HG02642 (cell line): ENCODE data around the gene LSM14B.
"Not testable (repeated sequence)": the region's sequence is repeated elsewhere in the genome, so short reads cannot be mapped to it uniquely, and the experiment has no call there.

Source experiments
- ATAC-seq: cut with Tn5 transposase; IDR thresholded peaks from one replicate; pipeline ENCODE4 v1.9.1; 2021; ENCODE audit warnings: mild to moderate bottlenecking; ENCODE audit not compliant: unreplicated experiment, poor library complexity

LSM14B gene

DNA sequence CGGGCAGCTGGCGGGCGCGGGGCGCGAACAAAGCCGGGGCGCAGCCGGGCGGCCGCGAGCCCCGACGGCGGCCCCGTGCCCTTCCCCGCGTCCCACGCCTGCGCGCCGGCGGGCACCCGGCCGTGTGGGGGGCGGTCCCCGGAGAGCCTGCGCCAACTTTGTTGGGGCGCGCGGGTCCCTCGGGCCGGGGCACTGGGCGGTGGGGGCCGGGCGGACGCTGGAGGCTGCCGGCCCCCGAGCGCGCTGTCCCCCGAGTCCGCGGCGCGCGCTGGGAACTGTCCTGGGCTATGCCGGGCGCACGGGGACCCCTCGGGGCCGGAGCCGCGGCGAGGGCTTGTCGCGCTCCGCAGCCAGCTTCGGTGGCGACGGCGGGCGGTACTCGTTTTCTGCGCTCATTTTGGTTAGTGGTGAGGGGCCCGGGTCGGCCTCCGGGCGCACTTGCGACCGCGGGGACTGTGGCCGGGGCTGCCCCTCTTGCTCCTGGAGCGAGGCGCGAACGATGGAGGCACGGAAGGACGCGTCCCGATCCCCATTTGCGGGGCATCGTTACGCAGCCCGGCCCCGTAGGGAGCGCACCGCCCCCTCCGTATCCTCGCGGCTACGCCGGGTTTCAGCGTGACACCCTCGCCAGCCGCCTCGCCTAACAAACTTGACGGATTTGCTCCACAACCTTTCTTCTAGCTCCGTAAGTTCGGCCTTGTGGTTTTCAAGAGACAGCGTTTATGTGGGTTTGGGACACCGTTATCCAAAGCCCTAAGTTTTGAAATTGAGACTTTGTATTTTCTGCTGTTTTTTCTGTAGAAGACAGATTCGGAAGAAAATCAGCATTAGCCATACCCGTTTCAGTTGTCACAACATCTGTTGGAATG is 21.9 kb downstream of the LSM14B start:
- peak; percentile 27 for ATAC-seq

DNA sequence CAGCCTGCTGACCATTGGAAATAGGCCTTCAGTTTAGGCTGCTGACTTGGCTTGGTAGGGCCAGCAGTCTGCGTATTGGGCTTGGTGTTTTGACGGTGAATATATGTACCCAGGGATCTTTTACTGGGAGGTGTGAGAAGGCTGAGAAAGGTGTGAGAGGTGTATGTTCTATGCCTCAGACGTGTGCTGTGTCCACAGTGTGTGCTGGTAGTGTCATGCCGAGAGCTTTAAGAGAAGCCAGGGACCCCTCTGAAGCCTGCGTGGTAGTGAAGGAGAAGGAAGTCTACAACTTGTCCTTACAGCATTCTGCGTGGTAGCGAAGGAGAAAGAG is 23.4 kb downstream of the LSM14B start:
- no peak for ATAC-seq

DNA sequence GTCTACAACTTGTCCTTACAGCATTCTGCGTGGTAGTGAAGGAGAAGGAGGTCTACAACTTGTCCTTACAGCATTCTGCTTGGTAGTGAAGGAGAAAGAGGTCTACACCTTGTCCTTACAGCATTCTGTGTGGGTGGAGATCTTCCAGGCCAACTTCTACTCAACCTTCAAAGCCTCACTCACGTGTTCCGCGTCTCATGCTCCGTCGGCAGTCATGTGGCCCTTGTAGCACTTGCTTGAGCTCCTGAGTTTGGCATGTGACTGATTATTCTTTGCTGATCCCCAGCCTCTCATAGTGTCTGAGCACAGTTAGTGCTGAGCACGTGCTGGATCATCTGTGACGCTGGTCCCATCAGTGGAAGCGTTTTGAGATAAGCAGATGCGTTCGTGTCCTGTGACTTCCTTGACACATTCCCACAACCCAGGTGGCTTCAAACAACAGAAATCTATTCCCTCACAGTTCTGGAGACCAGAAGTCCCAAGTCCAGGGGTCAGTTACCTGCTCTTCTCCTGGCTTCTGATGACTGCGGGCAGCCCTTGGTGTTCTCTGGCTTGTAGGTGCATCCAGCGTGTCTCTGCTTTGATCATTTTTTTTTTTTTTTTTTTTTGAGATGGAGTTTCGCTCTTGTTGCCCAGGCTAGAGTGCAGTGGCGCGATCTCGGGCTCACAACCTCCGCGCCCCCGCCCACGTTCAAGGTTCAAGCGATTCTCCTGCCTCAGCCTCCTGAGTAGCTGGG is 23.9 kb downstream of the LSM14B start:
- no peak for ATAC-seq

DNA sequence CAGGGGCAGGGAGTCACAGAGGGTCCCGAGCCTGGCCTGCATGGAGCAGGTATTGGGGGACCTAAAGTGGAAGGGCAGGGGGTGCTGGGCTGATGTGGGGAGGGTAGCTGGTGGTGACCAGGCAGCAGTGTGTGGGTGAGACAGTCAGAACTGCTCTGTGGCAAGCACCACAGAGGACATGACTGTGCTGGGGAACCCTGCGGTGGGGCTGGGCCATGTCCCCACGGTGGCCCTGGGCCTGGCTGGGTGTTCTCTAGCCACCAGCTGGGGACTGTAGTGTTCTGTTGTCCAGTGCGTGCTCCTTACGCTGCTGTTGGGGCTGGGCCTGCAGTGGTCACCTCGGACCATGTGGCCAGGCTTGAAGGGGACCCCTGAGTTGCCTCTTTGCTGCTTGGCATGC is 24.9 kb downstream of the LSM14B start:
- ATAC-seq, result no peak

DNA sequence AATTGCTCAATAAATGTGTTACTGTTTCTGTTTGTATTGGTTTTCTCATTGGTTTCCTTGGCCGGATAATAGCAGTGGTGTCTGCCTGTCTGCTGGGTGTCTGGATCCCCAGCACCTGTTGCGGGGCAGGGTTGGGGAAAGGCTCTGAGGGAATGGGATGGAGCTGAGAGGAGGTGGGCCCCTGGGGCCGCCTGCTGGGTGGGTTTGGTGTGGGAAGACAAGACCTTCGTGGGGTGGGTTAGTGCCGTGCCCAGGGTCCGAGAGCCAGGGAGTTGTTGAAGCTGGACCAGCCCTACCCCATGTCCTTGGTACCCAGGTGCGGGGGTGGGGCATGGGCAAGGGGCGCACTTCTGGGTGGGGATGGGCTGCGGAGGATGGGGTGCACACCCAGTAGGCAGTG is 25.3 kb downstream of the LSM14B start:
- ATAC-seq, result no peak

DNA sequence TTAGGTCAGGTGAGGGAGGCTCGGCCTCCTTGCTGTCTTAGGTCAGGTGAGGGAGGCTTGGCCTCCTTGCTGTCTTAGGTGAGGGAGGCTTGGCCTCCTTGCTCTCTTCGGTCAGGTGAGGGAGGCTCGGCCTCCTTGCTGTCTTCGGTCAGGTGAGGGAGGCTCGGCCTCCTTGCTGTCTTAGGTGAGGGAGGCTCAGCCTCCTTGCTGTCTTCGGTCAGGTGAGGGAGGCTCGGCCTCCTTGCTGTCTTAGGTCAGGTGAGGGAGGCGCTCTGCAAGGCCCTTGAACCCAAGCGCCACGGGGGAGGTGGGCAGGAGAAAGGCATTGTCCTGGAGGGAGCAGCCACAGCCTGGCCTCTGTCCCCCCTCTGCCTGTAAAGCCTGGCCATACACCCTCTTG is 26.1 kb downstream of the LSM14B start:
- ATAC-seq, result not testable (repeated sequence)

DNA sequence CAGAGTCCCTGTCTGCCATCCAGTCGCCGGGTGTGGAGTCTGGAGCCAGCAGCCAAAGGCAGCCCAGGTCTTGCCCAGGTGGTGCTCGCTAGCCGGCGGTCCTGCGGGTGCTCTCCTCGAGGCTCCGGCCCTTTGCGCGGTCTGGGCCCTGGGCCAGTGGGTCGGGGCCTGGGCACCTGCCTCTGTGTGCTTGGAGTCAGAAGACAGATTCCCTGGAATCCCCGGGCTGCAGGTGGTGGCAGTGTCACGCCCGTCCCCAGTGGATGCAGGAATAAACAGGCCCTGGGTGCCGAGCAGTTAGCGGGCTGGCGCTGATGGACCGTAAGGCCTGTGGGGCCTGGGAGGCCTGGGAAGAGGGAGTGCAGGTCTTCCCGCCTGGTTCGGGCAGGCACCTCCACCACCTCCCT is 26.6 kb downstream of the LSM14B start:
- no peak for ATAC-seq

DNA sequence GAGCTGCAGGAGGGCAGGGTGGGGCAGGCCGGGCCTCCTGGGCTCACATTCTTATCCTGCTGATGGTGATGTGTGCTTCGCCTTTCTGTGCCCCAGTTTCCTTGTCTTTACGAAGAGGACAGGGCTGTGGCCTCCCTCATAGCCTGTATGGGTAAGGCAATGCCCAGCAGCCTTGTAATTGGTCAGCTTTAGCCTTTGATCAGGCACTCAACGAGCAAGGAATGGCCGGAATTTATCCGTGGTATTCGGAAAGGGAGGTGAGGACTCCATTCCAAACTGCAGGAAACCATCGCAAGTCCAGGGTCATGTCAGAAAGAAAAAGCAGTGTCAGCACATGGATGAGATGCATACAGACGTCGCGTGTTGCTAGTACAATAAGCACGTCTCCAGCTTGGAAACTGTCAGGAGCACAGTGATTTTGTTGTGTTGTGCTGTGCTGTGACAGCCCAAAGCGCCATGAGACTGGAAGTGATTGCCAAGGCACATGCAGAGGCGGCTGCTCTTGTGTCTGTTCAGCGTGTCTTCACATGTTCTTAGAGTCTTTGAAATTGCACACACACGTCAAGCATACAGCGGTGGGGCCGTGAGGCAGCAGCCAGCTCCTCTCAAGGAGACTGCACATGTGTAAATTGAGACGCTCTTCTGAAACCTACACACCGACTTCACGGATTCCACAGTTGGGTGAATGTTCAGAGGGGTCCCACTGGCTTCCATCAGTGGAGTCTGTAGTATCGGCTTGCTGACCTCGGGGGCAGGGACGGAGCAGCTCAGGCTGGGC is 27.4 kb downstream of the LSM14B start:
- ATAC-seq, result no peak

DNA sequence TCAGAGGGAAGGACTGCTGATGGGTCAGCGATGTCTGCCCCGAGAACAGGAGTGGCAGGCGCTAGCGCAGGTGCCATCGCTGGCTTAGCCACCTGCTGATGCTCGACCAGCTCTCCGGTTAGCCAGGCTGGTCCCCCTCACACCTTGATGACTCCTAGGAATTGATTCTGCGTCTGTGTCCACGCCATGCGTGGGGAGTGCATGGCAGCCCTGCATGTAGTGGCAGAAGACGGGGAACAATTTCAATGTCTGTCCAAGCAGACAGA is 28.0 kb downstream of the LSM14B start:
- ATAC-seq, result no peak

DNA sequence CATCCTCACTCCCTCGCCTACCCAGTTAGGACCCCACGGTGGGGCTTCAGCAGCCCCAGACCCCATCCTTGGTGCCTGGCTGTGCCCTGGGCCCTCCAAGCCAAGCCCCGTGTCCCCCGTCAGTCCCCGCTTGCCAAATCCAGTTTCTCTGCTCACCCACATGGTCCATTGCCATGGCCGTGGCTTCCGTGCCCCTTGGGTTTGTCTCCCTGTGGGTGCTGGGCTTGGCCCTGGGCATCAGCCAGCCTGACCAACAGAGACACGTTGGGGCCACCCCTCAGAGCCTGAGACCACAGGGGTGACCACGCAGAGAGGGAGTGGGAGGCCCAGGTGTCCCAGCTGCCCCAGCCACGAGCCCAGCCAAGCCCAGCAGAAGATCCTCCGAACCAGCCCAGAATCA is 28.9 kb downstream of the LSM14B start:
- ATAC-seq, result no peak

DNA sequence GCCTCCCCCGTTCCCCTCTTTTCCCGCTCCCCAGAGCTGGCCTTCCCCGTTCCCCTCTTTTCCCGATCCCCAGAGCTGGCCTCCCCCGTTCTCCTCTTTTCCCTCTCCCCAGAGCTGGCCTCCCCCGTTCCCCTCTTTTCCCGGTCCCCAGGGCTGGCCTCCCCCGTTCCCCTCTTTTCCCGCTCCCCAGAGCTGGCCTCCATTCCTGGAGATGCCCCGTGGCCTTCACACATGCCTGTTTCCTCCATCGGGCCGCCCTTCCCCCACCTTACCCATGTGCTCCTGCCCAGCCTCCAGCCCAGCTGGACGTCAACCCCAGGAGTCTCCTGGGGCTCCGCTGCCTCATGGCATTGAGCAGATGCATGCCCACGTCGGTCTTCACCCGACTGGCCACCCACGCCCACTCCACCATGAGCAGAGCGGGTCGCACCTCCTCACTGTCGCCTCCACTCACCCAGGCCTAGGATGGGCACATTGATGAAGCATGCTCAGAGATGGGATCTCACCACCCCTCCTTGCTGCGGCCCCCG is 29.6 kb downstream of the LSM14B start:
- ATAC-seq, result no peak

DNA sequence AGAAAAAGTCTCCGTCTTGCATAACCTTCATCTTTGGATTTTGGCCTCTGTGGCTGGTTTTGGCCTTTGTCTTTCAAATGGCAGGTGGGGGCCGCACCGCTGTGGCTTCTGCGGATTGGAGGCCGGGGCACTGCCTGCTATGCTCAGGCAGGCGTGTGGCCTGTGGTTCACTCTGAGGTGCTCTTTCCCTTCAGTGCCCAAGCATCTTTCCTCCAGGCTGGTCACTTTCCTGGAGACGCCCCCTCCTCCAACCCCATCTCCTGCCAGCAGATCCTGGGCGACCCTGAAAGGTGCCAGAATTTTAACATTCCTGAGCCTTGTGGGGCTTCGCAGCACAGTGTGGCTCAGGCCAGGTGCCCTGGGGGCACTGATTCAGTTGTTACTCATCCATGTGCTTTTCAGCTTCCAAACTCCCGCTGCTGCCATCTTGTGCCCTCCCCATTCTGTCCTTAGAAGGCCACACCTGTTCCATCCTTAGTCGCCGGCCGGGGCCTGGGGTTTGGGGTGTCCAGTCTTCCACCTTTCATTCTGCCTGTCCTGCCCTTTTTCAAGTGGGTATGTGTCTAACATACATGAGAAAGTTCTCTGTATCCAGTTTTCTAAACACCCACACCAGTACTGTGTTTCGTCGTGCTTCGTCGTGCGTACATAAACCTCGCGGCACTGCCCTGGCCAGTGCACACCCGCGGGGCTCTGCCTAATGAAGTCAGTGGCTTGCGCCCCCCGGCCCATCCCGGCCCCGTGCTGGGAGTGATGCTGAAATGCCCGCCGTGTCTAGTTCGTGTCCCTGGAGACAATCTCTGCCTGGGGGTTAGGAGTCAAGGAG is 33.4 kb downstream of the LSM14B start:
- ATAC-seq, result no peak

DNA sequence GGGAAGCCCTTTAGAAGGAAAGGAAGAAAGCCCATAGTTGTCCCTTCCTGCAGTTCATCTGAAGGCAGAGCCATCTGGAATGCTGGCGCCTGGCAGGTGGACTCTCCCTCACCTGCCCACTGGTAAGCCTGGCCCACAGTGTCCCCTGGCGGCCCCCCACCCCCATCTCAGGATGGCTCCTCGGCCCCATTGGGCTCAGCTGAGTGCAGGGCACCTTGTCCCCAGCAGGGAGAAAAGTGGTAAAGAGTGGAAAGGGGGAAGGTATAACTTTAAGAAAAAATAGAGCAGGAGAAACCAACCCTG is 33.9 kb downstream of the LSM14B start:
- ATAC-seq, result no peak

DNA sequence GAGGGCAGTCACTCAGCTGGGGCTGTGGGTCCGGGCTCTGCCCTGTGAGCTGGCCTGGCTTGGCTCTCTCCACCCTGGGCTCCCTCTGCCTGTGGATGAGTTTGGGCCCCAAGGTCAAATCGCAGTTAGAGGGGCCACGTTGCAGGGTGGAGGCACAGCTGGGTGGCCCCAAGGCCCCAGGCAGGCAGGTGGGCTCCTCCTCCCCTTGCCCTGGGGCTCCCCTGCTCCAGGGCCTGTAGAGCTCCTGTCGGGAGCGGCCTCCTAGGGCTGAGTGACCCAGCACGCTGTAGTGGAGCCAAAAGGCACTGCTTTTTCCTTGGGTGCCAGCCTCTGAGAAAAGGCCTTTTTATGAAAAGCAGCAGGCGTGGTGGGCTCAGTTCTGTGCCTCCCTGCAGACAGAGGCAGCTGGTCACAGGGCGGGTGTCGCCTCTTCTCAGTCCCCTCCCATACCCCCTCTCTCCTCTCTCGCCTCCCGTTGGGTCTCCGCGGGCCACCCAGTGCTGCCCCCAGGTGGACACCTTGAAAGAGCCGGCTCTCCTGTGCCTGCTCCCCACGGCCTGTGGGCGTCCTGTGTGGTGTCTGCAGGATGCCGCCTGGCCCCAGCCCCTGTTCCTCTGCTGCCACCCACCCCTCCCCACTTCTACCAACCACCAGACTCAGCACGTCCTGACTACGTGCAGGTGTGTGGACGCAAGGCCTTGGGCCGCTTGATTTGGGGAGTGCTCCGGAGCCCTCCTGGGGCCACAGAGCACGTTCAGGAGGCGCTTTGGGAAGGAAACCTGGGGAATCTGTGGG is 34.5 kb downstream of the LSM14B start:
- ATAC-seq, result no peak

DNA sequence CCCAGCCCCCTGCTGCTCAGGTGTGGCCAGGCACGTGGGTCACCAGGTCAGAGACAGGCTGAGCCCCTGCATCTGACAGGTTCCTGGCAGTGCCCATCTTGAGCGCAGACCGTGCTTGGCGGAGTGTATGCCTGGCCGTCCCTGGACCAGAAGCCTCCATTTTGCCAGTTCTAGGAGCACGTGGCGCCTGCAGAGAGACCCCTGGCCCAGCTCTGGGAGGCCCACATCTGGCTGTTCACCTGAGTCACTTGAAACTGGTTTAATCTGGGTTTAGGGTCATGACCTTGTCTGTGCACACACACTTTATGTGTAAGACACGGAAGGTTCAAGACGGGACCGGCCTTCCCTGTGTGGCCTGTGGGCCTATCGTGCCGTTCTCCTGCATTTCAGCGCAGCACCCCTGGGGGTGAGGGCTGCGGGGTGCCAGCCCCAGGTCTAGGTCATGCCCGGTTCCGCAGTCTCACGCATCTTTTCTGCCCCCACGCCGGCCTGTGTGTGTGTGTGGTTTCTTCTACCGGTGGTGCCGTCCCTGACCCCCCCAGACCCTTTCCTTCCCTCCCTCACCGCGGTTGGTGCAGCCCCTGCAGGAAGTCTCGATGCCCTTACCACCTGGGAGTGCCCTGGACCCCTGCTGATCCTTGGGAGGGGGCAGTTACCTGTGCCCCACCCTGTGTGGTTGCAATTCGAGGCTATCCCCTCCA is 35.3 kb downstream of the LSM14B start:
- ATAC-seq, result no peak

DNA sequence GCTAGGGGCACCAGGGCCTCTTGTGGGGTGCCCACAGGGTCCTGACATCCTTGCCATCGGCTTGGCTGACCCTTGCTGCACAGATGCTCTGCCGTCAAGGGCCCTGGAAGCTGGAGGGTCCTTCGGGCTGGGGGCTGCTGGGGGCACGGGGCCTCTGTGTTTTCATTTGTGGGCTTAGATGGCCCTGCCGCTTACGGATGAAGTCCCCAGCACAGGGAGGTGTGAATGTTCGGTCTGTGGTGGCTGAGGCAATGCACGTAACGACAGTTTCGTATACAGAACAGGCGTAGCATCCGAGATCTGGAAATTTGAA is 35.8 kb downstream of the LSM14B start:
- ATAC-seq, result no peak

DNA sequence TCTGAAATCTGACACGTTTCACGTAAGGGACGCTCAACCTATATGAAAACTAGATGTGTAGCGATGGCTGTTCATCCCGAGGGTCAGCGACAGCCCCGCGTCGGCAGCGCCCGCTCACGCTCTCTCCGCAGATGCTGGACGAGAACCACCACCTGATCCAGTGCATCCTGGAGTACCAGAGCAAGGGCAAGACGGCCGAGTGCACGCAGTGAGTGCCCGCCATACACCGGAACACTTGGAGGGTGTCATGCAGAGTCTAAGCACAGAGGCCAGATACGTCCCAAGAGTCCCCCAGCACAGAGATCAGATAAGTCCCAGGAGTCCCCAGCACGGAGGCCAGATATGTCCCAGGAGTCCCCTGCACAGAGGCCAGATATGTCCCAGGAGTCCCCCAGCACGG is 36.3 kb downstream of the LSM14B start:
- no peak for ATAC-seq

DNA sequence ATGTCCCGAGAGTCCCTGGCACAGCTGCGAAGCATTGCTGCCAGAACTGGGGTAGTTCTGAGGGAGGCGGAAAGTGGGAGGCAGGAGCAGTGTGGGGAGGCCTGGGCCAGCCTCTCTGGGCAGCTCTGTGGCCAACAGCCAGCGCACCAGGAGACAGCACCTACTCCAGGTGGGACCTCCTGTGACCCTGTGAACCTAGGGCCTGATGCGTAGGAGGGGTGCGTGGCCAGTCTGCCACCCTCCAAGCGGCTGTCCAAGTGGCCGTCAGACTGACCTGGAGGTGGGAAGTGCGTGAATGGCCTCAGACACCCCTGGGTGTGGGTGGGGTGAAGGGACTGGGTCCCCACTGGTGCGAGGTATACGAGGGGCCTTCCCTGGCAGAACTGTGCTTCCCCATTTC is 36.8 kb downstream of the LSM14B start:
- no peak for ATAC-seq

DNA sequence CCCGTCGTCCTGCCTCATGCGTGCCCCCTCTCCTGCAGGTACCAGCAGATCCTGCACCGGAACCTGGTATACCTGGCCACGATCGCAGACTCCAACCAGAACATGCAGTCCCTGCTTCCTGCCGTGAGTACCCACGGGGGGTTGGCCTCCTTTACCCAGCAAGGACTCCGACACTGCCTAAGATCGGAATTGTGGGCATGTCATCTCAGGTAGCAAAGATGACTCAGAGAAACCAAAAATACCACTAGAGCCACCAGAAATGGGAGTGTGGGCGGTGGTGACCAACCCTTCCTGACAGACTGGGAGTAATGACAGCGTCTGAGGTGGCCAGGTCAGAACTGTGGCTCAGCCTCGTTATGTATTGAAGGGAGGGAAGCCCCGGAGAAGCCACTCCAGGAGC is 37.6 kb downstream of the LSM14B start:
- ATAC-seq, result no peak
